HG03103 (cell line): ENCODE results near the gene ECM1.

Experiments used
- ATAC-seq: cut with Tn5 transposase; IDR thresholded peaks from one replicate; pipeline ENCODE4 v1.9.1; 2021; ENCODE audit warnings: low read depth; ENCODE audit not compliant: unreplicated experiment

The ECM1 gene

DNA sequence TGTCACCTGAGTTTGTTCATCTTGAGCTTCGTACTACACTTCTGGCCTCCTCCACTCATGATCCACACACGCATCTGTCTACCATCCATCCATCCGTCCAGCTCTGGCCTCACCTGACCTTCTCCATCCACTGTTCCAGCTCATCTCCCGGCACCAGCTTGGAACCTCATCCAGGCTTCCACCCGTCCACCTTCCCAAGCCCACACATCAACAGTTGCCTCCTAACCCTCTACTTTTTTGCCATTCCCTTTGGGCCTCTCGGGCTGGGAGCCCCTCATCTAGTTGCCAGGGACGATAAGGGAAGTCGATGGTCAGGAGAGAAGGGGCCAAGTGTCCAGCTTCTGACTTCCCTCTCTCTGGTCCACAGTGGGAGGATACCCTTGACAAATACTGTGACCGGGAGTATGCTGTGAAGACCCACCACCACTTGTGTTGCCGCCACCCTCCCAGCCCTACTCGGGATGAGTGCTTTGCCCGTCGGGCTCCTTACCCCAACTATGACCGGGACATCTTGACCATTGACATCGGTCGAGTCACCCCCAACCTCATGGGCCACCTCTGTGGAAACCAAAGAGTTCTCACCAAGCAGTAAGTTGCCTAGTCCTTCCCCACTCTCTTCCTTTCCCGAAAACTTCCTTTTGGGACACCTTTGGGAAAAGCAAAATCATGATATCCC lies 4.2 kb downstream of the ECM1 start:
- no peak for ATAC-seq

DNA sequence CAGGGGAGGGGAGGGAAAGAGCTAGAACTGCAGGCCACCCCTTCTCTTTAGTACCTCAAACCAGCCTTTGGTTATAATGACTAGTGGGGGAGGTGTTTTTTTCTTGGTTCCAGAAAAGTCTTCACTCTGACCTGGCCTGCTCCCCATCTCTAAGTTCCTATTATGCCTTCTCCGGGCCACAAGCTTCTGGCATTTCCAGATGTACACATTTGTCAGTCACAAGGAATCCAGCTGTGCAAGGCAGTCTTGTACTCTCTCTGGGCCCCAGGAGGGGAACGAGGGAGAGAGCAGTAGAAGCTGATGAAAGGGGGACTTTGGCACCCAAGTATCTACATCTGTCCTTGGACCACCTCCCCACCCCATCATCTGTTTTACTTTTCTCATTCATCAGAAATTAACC lies 4.9 kb downstream of the ECM1 start:
- no peak for ATAC-seq

DNA sequence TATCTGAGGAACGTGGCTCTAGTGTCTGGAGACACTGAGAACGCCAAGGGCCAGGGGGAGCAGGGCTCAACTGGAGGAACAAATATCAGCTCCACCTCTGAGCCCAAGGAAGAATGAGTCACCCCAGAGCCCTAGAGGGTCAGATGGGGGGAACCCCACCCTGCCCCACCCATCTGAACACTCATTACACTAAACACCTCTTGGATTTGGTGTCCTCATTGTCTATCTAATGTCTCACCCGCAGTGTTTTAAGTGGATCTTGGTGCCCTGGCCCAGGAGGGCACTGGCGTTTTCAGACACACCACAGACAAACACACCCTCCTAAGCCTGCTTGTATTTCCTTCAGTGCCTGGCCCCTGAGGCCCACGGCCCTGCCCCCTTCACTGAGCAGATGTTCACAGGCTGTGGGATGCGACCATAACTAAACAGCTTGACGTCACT lies 5.5 kb downstream of the ECM1 start:
- ATAC-seq: no peak

DNA sequence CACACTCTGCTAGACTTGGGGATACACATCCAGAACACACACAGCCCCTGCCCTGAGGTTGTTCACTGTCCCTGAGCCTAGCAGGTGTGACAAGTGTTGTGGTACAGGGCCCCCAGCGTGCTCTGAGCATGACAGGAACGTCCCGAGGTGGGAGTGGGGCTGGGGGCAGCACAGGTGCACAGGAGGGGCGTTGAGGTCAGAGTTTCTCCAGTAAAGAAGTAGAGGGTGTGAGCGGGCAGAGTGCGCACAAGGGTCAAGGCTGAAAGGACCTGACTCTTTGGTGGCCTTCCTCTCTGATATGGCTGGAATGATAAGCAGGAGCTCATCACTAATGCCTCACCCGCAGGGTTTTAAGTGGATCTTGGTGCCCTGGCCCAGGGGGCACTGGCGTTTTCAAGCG lies 6.4 kb downstream of the ECM1 start:
- ATAC-seq: no peak

DNA sequence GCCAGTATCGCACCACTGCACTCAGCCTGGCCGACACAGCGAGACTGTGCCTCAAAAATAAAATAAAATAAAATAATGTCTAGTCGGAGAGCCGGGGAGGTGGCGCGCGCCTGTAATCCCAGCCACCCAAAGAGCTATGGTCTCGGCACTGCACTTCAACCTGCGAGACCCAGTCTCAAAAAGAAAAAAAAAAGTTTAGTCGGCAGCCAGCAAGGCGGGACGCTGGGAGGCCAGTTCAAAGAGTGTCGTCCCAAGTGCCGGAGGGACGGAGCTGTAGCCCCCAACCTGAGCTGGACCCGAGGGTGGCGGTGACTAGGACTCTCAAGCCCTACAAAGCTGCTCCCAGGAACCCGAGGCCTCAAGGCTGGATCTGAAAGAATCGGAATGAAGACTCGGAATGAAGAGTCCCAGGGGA lies 7.0 kb downstream of the ECM1 start:
- no peak for ATAC-seq

DNA sequence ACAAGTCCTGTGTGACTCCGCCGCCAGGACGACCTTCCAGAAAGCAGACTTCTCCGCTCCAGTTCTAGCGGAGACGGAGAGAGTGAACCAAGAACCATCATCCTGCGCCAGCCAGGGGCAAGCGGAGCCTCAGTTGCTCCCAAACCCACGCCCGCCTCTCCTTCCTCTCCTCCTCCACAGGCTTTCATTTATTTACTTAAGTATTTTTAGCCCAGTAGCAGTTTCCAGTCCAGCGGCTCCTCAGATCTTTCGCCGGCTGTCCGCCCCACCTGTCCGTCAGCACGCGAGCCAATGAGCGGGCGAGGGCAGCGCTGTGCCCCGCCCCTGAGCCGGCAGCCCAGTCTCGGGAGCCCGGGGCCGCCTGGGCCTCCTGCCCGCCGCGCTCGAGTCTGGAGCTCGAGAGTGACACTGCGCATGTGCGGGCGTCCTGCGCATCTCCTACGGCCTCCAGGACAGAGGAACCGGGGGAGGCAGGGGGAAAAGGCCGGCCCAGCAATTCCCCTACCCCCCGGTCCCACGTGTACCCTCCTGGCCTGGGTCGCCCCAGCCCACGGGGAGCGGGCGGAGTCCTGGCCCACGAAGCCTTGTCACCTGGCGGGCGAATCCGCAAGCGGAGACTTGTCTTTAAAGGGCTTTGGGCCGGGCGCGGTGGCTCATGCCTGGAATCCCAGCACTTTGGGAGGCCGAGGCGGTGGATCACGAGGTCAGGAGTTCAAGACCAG lies 7.6 kb downstream of the ECM1 start, which contains the start of gene FALEC:
Gene FALEC, plus strand, starts transcription at position 425 of the 722 bp plus-strand sequence.
- peak; percentile 93 for ATAC-seq

DNA sequence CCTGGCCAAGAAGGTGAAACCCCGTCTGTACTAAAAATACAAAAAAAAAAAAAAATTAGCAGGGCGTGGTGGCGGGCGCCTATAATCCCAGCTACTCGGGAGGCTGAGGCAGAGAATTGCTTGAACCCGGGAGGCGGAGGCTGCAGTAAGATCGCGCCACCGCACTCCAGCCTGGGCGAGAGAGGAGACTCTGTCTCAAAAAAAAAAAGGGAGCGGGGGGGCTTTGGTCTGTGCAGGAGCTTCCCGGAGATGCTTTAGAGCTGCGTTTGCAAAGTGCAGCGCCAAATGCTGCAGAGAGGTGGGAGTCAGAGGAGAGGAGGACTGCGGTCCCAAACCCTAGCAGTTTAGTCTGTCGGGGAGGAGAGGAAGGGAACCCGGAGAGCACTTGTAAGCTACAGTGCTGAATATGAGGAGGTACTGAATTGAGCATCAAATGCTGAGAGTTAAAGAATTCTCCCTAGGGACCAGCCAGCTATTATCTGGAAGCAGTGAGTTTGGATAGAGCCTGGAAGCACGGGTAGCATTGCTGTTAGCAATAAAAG lies 8.2 kb downstream of the ECM1 start:
- no peak for ATAC-seq

DNA sequence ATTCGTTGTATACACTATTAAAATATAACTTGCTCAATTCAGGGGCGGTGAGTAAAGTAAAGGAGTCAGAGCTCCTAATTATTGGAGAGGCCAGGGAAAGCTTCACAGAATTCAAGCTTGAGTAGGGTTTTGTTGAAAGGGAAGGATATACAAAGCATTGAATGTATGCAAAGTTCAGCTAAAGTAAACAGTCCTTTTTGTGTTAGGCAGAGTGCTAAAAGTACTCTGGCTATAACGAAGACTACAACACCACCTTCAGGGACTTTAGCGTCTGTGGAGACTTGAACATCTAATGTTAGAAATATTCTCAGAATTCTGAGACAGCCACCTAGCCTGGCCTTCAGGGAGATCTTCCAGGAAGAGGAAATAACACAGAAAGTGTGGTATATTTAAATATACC lies 8.7 kb downstream of the ECM1 start:
- no peak for ATAC-seq

DNA sequence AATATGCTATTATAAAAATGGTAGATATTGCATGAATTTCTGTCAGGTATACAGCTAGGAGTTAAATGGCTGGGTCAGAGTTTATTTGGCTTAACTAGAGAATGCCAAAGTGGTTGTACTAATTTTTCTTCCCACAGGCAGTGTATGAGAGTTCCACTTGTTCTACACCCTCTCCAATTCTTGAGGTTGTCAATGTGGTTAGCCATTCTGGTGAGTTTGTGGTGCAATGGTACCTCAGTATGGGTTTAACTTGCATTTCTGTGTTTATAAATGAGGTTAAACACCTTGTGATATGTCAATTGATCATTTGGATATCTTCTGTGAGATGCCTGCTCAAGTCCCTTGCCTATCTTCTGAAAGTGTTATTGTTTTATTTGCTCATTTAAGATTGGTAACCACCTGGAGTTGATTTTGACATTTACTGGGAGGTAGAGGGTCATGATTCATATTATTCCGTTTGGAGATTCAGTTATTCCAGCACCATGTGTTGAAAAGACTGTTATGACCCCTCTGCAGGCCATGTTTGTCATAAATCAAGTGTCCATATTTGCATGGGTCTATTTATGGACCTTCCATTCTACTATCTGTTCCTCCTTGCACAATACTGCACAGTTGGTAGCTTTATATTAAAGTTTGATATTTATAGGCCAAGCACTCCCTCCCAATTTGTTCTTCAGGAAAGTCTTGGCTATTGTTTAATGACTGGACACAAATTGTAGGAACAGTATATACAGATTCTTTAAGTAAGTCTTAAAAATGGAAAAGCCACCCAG lies 13.5 kb downstream of the ECM1 start:
- no peak for ATAC-seq

DNA sequence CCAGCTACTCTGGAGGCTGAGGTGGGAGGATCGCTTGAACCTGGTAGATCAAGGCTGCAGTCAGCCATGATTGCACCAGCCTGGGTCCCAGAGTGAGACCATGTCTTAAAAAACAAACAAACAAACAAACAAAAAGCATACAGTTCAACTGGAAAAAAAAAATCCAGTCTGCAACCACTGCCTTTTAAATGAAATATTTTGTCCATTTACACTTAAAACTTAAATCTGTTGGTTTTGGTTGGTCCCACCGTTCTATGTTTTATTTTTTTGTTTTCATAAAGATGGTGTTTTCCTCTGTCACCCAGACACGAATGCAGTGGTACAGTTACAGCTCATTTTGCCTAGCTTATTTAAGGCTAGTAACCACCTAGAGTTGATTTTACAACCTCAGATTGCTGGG lies 17.4 kb downstream of the ECM1 start:
- no peak for ATAC-seq

DNA sequence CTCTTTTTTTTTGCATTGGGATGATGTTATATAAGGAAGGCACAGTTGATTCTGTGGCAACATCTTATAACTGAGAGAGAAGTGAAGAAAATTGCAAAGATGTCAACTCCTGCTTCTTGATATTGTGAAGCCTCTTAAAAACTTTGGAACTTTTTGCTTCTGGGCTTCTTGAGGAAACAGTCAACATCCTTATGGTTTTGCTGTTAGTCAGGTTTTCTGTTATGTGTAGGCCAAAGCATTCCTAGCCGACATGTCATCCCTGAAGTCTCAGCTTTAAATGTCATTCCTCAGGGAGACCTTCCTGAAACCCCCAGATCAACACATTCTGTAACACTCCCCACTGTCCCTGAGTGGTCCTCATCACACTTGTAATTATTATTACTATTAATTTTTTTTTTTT lies 20.3 kb downstream of the ECM1 start:
- no peak for ATAC-seq

DNA sequence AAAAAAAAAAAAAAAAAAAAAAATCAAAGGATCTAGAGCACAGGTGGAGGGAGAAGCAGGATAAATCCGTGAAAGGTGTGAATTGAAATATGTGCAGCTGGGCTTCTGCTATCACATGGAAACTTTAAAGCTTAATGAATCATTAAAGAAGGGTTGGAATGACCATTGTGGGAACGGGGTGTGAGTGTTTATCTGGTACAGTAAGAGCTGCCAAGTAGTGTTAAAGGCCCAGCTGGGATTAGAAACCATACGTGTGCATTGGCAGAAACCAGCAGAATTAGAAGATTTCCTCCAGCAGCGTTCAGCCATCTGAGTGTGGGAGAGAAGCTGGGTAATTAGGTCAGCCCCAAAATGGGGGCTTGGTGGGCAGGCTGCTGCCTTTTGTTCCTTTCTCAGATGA lies 21.1 kb downstream of the ECM1 start:
- no peak for ATAC-seq

DNA sequence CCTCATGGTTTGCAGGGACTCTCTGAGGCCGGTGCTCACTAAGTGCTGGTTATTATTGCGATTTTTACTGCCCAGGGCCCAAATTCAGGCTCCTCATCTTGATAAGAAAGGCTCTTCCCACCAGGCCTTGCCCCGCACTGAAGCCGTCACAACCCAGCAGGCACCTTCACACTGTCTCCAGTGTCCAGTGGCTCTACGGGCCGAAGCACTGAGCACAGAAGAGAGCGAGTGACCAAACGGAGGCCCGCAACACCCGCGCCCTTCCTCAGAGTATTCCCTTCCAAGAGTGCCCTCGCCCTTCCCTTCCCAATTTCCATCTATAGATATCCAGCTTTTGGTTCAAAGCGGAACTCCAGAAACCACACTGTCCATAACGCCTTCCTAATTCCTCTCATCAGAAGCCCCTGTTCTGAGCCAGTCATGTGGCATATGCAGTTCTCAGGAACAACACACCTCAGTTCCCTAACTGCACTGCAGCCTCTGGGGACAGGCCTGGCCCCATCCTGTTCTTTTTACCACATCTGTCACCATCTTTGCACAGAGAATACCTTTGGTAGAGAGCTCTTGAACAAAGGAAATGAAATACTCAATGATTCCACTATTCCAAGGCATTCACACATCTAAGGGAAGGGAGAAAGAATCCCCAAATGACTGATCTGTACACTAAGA lies 22.7 kb downstream of the ECM1 start:
- no peak for ATAC-seq

DNA sequence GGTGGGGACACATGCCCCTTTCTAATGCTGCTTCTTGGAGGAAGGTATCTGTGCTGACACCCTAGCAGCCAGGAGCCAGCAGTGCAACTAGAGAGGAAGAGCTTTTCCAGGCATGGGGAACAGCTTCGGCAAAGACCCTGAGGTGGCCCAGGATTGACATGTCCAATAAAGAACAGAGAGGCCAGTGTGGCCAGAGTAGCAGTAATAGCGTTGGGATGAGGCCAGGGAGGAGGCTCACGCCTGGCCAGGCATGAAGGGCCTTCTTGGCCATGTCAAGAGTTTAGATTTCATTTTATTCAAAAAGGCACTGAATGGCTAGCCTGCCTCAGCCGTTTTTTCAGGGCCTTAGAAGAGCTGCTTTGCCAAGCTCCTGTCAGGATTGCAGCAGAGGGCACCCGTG lies 25.0 kb downstream of the ECM1 start:
- no peak for ATAC-seq

DNA sequence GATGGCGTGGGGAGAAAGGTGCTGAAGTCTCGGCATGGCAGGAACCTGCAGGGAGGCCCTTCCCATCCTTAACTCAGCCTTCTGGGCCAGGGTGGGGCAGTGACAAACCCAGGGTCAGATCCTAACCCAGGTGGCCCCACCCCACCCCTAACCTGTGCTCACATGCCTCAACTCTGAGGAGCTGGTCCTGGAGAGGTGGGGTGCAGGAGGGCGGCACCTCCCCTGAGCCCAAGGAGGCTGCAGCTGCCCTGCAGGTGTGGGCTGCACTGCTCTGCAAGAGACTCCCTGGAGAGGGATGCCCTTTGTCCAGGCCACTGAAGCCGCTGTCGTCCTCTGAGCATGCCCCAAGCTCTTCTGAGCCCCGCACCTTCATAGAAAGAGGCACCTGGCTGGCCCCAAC lies 26.1 kb downstream of the ECM1 start:
- no peak for ATAC-seq

DNA sequence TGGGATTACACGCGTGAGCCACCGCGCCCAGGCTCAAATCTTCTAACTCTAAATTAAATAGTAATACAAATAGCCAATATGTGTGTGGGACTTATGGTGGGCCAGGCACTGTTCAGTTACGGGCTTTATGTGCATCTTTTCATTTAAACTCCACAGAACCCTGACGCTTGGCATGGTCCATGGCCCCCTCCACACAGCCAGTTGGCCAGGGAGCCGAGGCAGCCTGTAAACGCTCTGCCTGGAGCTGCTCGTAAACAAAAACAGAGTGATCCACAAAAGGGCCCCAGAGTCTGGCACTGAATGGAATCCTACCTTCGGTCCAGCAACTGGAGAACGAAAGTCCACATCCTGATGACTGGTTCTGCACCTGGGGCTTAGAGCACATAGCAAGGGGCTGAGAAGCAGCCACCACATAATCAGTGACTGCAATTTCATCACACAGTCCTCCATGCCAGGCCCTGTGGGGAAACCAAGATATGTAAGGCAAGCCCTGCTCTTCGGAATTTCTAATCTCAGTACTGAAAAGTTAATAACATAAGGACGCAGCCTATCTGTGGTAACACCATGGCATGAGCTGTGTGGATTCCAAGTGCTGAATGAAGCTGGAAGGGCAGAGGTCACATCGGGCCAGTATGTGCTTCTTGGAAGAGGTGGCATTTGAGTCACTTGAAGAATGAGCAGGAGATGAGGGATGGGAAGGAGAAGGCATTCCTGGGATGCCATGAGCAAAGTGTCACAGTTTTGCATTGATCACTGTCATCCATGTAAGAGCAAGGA lies 27.8 kb downstream of the ECM1 start:
- no peak for ATAC-seq

DNA sequence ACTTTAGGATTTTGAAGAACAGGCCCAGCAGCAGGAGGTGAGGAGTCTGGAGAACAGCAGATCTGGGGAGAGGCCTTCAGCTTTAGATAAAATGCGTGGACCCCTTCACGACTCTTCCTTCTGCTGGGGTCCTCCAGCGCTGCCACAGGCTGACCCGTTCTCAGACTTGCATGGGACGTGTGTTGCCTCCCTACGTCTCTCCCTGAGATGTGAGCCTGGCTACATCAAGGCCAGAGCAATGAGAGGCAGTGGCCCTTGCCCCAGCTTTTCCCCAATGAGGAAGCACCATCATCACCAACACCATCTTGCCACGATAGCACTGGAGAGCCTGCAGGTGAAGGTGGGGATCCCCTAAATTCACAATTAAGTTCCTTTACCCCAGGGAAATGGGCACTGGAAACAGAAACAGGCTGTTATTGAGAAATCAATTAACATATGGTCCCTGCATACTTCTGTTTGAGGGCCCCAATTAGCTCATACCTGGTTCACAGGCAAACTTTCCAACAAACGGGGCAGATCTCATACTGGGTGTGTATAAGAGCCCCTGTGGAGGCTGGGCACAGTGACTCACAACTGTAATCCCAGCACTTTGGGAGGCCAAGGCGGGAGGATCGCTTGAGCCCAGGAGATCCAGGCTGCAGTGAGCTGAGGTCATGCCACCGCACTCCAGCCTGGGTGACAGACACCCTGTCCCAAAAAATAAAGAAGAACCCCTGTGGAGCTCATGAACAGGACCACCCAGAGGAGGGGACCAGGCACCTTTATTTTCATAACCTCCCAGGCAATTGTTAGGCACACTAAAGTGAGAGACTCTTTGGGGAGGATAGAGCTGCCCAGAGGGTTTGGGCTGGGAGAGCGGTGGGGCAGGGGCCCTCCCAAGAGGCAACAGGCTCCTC lies 29.2 kb downstream of the ECM1 start:
- ATAC-seq: no peak

DNA sequence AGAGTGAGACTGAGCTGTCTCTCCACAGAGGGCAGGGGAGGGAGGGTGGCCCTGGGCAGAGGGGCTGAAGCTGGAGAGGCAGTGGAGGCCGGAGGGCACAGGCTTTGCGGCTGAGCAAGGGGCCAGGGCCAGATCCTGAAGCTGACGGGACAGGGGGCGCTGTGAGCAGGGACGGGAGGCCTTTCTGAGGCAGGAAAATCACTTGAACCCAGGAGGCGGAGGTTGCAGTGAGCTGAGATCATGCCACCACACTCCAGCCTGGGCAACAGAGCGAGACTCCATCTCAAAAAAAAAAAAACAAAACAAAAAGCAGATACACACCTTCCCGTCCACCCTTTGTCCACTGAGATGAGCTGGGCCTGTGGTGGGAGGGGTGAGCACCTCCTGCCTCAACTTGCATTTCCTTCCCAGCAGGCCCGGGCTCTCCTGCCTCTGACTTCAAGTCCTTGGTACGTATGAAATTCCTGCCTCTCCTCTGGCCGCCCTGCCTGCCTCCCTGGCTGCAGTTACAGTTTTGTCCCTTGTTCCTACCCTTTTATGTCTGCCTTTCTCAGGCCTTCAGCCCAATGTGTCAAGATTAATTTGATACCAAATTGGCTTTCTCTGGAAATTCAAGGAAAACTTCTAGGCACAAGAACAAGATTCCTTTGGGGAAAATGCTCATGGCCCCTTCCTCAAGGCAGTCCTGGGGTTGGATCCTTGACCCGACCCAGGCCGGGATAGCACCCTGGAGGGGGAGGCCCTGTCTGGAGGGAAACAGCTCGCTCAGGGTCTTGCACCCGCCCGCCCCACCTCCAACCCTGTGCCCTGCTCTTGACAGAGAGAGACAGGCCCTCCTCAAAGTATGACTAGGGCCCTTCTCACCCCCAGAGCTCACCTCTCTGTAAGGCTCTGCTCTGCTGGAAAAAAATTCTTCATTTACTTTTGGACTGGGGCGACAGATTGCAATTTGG lies 30.1 kb downstream of the ECM1 start:
- no peak for ATAC-seq
